ENCODE data around the gene TRIM5.
"Not testable (repeated sequence)": the region's sequence is repeated elsewhere in the genome, so short reads cannot be mapped to it uniquely, and the experiment has no call there.

Gene TRIM5
- 4.1 to 12.0 reads per million in 2 donors for total RNA-seq

GRCh38 chr11:5684646-5685362, at the start of gene TRIM5:
Gene TRIM5, minus strand, starts transcription at chr11:5685074. Its CDS starts 4,897 bp downstream, at chr11:5680177.
- DNase-seq = peak; percentile 33 to 83 (median 65)

GRCh38 chr11:5727691-5728090, 42.8 kb upstream of the TRIM5 start:
- no peak for DNase-seq

- DNase-seq = no peak
Measured at GRCh38 chr11:5726351-5726750, 41.5 kb upstream of the TRIM5 start.

GRCh38 chr11:5722622-5723021, 37.7 kb upstream of the TRIM5 start:
- DNase-seq = no peak

- peak in 1 of 5 experiments; percentile 57 for DNase-seq
Measured at GRCh38 chr11:5719703-5720495, 35.0 kb upstream of the TRIM5 start.

- not testable (repeated sequence) for DNase-seq
Measured at GRCh38 chr11:5716518-5716917, 31.6 kb upstream of the TRIM5 start.

DNA sequence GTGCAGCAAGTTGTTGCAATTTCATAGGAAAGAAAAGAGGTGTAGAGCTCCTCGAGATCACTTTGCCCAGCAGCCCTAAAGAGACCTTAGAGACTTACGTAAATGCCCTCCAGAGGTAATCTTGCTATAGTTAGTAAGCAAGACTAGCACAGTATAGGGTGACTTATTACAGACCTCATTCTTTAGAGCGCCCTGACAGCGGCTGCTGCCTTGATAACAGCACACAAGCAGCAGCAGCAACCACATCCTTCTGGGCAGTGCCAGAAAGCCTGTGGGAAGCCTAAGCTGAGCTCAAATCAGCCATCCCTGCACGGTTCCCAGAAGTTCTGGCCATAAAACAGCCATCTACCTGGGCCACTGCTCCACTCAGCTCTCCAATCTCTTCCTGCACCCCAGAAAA, 28.8 kb upstream of the TRIM5 start:
- DNase-seq = no peak

DNA sequence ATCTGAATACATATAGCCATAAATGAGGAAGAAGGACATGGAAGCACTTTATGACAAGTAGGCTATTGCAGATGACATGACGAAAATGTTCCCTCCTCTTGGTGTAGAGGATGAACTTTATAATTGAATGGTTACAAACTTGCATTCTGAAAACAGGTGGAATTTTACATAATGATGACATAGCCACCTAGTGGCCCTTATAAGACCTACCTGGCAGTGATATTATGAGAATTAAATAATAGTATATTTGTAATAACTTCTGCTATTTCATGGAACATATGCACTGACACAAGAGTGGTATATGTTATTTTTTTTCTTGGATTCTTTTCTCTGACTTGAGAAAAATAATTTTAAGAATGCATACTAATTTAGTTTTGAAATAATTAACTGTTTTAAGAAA, 27.6 kb upstream of the TRIM5 start:
- no peak for DNase-seq

- DNase-seq = no peak
Measured at GRCh38 chr11:5705688-5706087, 20.8 kb upstream of the TRIM5 start.

GRCh38 chr11:5703741-5704536, 19.1 kb upstream of the TRIM5 start:
- DNase-seq = no peak

- DNase-seq = no peak
Measured at GRCh38 chr11:5701055-5701577, 16.2 kb upstream of the TRIM5 start.

- DNase-seq = no peak
Measured at GRCh38 chr11:5700421-5701054, 15.7 kb upstream of the TRIM5 start.

DNA sequence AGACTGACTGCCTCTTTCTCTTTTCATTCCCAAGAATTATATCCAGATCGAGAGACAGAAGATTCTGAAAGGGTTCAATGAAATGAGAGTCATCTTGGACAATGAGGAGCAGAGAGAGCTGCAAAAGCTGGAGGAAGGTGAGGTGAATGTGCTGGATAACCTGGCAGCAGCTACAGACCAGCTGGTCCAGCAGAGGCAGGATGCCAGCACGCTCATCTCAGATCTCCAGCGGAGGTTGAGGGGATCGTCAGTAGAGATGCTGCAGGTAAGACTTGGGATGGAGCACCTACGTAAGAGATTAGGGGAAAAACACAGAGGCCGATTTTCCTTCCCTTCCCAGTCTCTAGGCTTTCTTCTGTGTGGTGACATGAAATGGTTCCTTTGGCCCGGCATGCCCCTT, 13.4 kb upstream of the TRIM5 start:
- DNase-seq = no peak

DNA sequence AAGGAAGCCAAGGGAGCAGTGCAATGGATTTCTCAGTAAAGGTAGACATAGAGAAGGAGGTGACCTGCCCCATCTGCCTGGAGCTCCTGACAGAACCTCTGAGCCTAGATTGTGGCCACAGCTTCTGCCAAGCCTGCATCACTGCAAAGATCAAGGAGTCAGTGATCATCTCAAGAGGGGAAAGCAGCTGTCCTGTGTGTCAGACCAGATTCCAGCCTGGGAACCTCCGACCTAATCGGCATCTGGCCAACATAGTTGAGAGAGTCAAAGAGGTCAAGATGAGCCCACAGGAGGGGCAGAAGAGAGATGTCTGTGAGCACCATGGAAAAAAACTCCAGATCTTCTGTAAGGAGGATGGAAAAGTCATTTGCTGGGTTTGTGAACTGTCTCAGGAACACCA, 11.3 kb upstream of the TRIM5 start:
- no peak for DNase-seq

GRCh38 chr11:5695580-5695979, 10.7 kb upstream of the TRIM5 start:
- no peak for DNase-seq

GRCh38 chr11:5694642-5695041, 9.8 kb upstream of the TRIM5 start:
- no peak for DNase-seq

DNA sequence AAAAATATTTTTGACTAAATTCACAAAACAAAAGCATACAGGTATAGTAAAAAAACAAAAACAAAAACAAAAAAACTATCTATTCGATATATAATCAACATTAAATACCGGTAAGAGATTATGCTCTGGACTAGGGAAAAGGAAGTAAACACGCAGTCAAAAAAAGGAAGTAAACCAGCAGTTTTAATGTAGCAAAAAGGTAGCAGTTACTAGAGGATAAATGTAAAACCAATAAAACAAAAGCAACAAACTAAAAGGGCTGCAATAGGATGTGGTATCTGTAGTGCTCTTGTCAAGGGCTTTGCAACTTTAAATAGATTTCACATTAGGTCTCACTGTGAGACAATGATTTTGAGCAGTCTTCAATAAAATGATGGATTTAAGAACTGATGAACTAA, 7.1 kb upstream of the TRIM5 start:
- DNase-seq = peak in 1 of 5 experiments; percentile 49

DNA sequence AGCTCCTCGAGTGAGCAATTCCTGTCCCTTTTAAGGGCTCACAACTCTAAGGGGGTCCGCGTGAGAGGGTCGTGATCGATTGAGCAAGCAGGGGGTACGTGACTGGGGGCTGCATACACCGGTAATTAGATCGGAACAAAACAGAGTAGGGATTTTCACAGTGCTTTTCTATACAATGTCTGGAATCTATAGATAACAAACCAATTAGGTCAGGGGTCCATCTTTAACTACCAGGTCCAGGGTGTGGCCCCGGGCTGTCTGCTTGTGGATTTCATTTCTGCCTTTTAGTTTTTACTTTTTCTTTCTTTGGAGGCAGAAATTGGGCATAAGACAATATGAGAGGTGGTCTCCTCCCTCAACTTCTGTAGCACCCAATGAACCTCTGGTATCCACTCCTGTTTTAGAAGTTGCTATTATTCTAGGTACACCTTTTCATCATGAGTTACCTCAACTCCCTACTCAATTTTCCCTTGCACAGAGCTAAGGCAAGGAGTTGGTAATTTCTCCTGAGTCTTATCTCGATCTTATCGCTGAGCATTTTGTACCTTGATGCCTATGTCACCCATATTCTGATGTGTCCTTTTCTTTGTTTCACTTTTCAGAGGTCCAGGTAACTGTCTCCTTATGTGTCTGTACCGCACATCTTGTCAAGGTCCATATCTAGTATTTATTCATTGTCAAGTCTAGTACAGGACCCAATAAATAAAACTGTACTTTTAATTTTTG, 6.5 kb upstream of the TRIM5 start:
- DNase-seq = not testable (repeated sequence)

DNA sequence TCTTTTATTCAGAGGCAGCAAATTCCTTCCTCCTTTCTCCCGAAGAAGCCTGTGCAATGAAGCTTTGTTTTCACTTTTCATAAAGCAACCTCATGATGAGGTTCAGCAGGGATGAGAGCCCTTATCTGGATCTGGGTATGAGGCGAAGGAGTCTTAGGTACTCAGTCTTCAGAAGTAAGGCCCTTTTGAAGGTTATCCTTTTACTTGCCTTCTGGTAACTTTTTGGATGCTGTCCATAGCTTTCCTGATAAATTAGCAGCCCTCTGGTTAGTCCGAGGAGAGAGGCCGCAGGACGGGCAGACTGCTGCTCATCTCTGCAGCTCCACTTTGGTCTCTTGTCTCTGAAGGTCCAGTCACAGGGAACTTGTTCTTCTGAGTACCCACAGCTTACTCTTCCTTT, 5.9 kb upstream of the TRIM5 start:
- DNase-seq = no peak

DNA sequence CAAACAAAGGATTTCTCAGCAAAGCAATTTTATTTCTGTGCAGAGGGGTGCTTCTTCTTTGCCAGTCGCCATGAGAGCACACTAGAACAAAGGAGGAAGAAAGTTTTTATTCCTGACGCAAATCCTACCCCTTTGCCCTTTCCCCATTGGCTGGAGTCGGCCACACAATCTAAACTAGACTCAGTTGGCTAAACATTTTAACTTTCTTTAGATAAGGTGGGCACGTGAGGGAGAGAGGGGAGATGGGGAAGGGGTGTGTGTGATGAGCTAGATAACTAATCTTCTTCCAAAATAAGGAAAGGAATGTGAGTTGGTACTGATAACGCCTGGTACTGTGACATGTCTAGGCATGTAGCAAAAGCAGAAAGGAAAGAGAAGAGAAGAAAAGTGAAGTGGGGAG, 5.3 kb upstream of the TRIM5 start:
- DNase-seq = no peak

DNA sequence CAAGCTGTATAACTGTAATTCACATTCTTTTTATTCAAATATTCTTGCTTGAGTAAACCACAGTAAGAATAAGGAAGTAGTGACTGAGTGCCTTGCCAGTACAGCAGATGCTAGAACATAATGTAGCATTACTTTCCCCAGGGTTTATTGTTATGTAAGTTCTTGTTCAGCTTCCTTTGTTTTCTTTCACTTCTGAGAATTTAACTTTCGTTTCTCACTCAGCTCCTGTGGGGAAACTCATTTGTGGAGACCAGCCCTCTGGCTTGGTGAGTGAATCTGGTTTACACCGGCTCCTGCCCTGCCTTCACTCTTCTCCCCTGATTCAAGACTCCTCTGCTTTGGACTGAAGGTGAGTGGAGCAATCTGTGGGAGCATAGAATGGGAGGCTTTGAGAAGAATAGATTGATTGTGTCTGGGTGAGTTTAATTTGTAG, 4.7 kb upstream of the TRIM5 start, which contains the start of gene TRIM22:
Gene TRIM22 (plus strand): TSS at position 240 of the 433 bp plus-strand sequence. CDS start 6,443 bp downstream, outside the sequence.
- peak in 4 of 5 experiments; percentile 14 to 81 (median 37) for DNase-seq

DNA sequence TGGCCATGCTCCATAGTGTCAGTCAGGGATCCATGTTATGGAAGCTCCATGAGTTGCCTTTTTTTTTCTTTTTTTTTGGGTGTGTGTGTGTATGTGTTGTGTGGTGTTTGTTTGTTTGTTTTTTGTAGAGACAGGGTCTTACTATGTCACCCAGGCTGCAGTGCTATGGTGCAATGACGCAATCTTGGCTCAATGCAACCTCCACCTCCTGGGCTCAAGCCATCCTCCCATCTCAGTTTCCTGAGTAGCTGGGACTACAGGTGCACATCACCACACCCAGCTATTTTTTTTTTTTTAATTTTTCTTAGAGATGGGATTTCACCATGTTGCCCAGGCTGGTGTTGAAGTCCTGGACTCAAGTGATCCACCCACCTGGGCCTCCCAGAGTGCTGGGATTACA, 3.6 kb upstream of the TRIM5 start:
- DNase-seq = no peak

Data from T-helper 2 cell (primary cell).